Upper lobe of left lung (tissue), 4 donors: ENCODE measurements around the gene DNAAF5.

ENCODE experiments used
- POLR2A ChIP-seq, 4 donors: fragments of 450-650 bp; IDR thresholded peaks; one replicate each; pipeline ENCODE4 v1.5.1; 2016 to 2017; ENCODE audit warnings: antibody characterized with exemption in 4 of 4, mild to moderate bottlenecking in 2 of 4
- TF ChIP-seq, protein P1 (sequence below), 6 experiments: fragments of 450-650 bp in 4 of 6; fragments of 200-600 bp in 2 of 6; sonication (generic) in 2 of 6; IDR thresholded peaks; one replicate each; pipeline ENCODE4 v1.5.1; 2016 to 2019; ENCODE audit warnings: antibody characterized with exemption in 6 of 6

DNA sequence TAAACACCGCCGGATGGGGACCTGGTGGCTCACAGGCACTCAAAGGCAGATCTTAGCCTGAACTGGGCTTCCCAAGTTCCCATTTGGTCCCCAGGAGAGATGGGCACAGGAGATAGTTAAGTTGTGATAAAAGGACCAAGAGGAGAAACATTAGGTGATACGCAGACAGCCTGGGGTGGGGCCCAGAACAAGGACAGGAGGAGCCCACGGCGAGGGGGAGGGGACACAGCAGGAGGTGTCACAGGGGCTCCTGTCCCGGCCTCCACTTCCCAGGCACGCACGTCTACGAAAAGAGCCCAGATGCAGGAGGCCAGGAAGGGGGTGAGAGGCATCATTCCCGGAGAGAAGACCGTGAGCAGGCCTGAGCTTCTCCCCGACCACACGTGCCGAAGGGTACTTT is 16.3 kb upstream of the DNAAF5 start:
- TF ChIP-seq, protein P1, sequence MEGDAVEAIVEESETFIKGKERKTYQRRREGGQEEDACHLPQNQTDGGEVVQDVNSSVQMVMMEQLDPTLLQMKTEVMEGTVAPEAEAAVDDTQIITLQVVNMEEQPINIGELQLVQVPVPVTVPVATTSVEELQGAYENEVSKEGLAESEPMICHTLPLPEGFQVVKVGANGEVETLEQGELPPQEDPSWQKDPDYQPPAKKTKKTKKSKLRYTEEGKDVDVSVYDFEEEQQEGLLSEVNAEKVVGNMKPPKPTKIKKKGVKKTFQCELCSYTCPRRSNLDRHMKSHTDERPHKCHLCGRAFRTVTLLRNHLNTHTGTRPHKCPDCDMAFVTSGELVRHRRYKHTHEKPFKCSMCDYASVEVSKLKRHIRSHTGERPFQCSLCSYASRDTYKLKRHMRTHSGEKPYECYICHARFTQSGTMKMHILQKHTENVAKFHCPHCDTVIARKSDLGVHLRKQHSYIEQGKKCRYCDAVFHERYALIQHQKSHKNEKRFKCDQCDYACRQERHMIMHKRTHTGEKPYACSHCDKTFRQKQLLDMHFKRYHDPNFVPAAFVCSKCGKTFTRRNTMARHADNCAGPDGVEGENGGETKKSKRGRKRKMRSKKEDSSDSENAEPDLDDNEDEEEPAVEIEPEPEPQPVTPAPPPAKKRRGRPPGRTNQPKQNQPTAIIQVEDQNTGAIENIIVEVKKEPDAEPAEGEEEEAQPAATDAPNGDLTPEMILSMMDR (IDR thresholded peaks at IDR 0.05) = no peak
- TF ChIP-seq POLR2A (IDR thresholded peaks at IDR 0.05) = no peak
